Ishikawa (cell line): Measurements from ENCODE around the gene POLR2E.

Source experiments
- CEBPB ChIP-seq: IDR thresholded peaks from 2 replicates; pipeline ENCODE4 v1.6.1; 2012
- EP300 ChIP-seq: IDR thresholded peaks from 2 replicates; pipeline ENCODE4 v1.6.1; 2012; ENCODE audit warnings: borderline replicate concordance
- MAX ChIP-seq: IDR thresholded peaks from 2 replicates; pipeline ENCODE4 v1.6.1; 2012
- NFIC ChIP-seq: IDR thresholded peaks from 2 replicates; pipeline ENCODE4 v1.6.1; 2012
- YY1 ChIP-seq: IDR thresholded peaks from 2 replicates; pipeline ENCODE4 v1.6.1; 2012; ENCODE audit warnings: low read depth

GRCh38 chr19:1122021-1122971 lies 27.1 kb upstream of the POLR2E start:
- TF ChIP-seq CEBPB (no peak), NFIC (no peak), MAX (no peak), YY1 (no peak), EP300 (no peak)
